Ovary (tissue), 9 donors: ENCODE results near the gene ZNF652. TPM values are rescaled to one million over a fixed set of nuclear protein-coding genes. Genes with fewer than 3 reads are reported as not detected.
A peak's percentile ranks its signal among the peaks of the same experiment; 100 is the strongest.
"Not testable (repeated sequence)": the region's sequence is repeated elsewhere in the genome, so short reads cannot be mapped to it uniquely, and the experiment has no call there.

Experiments
- DNase-seq, 5 donors: peaks; one replicate each; pipeline ENCODE4 v3.0.0-alpha.2; 2019 to 2020
- H3K27ac ChIP-seq, 2 donors: fragments of 200-600 bp; one replicate each; pipeline versions ENCODE4 v1.5.1 to v1.8.0; 2019 to 2022
- H3K27me3 ChIP-seq: fragments of 200-600 bp; one replicate; pipeline ENCODE4 v1.8.0; 2022
- H3K36me3 ChIP-seq: fragments of 200-600 bp; sonication (generic); one replicate; pipeline ENCODE4 v1.5.1; 2019
- H3K4me1 ChIP-seq: one replicate; pipeline ENCODE4 v1.8.1; 2013; ENCODE audit warnings: mild to moderate bottlenecking, moderate library complexity; ENCODE audit not compliant: insufficient read depth
- H3K4me3 ChIP-seq: fragments of 200-600 bp; sonication (generic); one replicate; pipeline ENCODE4 v1.5.1; 2017
- H3K9me3 ChIP-seq, 2 donors: fragments of 200-600 bp in 1 of 2; sonication (generic) in 1 of 2; one replicate each; pipeline versions ENCODE4 v1.5.1 to v1.8.1; 2013 to 2019; ENCODE audit warnings: mild to moderate bottlenecking in 1 of 2, moderate library complexity in 1 of 2
- EP300 ChIP-seq: sonication (generic); formaldehyde crosslinking; IDR thresholded peaks from one replicate; pipeline ENCODE4 v1.6.1; 2017; ENCODE audit warnings: antibody characterized with exemption
- POLR2A ChIP-seq: fragments of 450-650 bp; IDR thresholded peaks from one replicate; pipeline ENCODE4 v1.6.1; 2017; ENCODE audit warnings: antibody characterized with exemption, mild to moderate bottlenecking, moderate library complexity
- WGBS, 3 donors: extraction: QIAGEN DNeasy Blood & Tissue Kit in 1 of 3; methylation state at CpG; one replicate each; pipeline versions ENCODE4 v1.1.5 to v1.1.7; 2013 to 2017; 5-methylcytosine and 5-hydroxymethylcytosine counted together
- intact Hi-C, 4 donors: fragments of 100-400 bp; cut with DNase I; formaldehyde crosslinking; loops; one replicate each; pipeline versions ENCODE4 v1.11.0 to v1.15.1; 2022 to 2023
- polyA plus RNA-seq, 2 donors: library from polyadenylated mRNA; stranded (reverse); fragments of 200-250 nt in 1 of 2; fragments of 350-450 nt in 1 of 2; fragmentation: Illumina TruSeq in 1 of 2; extraction: RNeasy Lipid Tissue Mini Kit (QIAGEN cat#74804) in 1 of 2; gene quantifications; one replicate each; pipeline ENCODE4 v1.2.3, GENCODE V29; 2013 to 2014
- total RNA-seq, 7 donors: library from RNA; depleted of rRNA in 2 of 7; stranded (reverse); fragments of >200 nt in 2 of 7; fragmentation: NEBNext Ultra II Directional in 3 of 7; extraction: Animal tissue kit (Norgen Biotek cat#: 25700) in 3 of 7; gene quantifications; one replicate each; pipeline versions ENCODE4 v1.1.0 to v1.2.4, GENCODE V29; 2016 to 2023
- TF ChIP-seq, protein P1 (sequence below), 3 donors: fragments of 450-650 bp in 2 of 3; fragments of 200-600 bp in 1 of 3; IDR thresholded peaks; one replicate each; pipeline versions ENCODE4 v1.5.1 to v1.8.0; 2016 to 2022; ENCODE audit warnings: antibody characterized with exemption in 3 of 3, mild to moderate bottlenecking in 1 of 3
- donor health status: DM: no; HTN: no; CAD: no; lungs with moderate emphysema.
- donor health status: DM: no; HTN: no; CAD: no.
- donor health status: Bipolar disorder and iron deficiency.
- donor health status: DM: yes; HTN: yes; CAD: no.
- donor health status: DM: no; HTN: no; CAD: no.
- donor health status: DM: yes; HTN: yes; CAD: no.

ZNF652 gene
- total and polyA plus RNA-seq, 9 donors = 17.1 to 60.9 (median 48.8) TPM

DNA sequence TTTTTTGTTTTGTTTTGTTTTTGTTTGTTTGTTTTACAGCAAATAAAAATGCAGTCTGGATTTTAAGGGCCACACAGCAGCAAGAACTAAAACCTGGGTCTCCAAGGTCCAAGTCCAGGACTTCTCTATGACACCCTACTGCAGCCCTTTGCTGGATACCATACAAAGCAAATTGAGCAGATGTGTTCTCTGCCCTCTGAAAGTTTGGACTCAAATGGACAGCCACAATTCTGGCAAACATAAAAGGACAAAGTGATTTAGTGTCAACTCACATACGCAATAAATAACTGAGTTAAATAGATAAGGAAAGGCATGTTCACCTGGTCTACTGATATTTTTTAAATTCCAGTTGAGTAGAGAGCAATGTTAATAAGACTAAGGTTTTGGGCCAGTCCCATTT is 7.7 kb upstream of the ZNF652 start:
- TF ChIP-seq POLR2A = no peak
- TF ChIP-seq, protein P1, sequence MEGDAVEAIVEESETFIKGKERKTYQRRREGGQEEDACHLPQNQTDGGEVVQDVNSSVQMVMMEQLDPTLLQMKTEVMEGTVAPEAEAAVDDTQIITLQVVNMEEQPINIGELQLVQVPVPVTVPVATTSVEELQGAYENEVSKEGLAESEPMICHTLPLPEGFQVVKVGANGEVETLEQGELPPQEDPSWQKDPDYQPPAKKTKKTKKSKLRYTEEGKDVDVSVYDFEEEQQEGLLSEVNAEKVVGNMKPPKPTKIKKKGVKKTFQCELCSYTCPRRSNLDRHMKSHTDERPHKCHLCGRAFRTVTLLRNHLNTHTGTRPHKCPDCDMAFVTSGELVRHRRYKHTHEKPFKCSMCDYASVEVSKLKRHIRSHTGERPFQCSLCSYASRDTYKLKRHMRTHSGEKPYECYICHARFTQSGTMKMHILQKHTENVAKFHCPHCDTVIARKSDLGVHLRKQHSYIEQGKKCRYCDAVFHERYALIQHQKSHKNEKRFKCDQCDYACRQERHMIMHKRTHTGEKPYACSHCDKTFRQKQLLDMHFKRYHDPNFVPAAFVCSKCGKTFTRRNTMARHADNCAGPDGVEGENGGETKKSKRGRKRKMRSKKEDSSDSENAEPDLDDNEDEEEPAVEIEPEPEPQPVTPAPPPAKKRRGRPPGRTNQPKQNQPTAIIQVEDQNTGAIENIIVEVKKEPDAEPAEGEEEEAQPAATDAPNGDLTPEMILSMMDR (IDR thresholded peaks at IDR 0.05) = no peak
- TF ChIP-seq EP300 = no peak
- no peaks in the 10 kb centered on the region for H3K4me1 ChIP-seq
- H3K36me3 ChIP-seq = no peaks in the 10 kb centered on the region
- no peak for DNase-seq
- H3K4me3 ChIP-seq = no peak overlapping the region
- intact Hi-C loops = no loop called here
- H3K9me3 ChIP-seq = no peaks in the 10 kb centered on the region
- H3K27ac ChIP-seq = no peak overlapping the region
- WGBS, 3 donors = 96 to 100% (median 97%) methylated on average over 1 of the region's 1 CpG
- H3K27me3 ChIP-seq = no peaks in the 10 kb centered on the region

- 61 to 86% (median 83%) methylated on average over 1 of the region's 1 CpG for WGBS, 3 donors
- DNase-seq = no peak
- Histone ChIP-seq H3K27me3 (no peaks in the 10 kb centered on the region), H3K36me3 (no peaks in the 10 kb centered on the region), H3K9me3 (no peaks in the 10 kb centered on the region), H3K4me1 (no peaks in the 10 kb centered on the region), H3K27ac (no peak overlapping the region), H3K4me3 (no peak overlapping the region)
- intact Hi-C loops = no loop called here
- TF ChIP-seq, protein P1 (IDR thresholded peaks at IDR 0.05) = no peak
- no peak for TF ChIP-seq POLR2A
- no peak for TF ChIP-seq EP300
Observed at GRCh38 chr17:49369089-49369488, 7.0 kb upstream of the ZNF652 start.

DNA sequence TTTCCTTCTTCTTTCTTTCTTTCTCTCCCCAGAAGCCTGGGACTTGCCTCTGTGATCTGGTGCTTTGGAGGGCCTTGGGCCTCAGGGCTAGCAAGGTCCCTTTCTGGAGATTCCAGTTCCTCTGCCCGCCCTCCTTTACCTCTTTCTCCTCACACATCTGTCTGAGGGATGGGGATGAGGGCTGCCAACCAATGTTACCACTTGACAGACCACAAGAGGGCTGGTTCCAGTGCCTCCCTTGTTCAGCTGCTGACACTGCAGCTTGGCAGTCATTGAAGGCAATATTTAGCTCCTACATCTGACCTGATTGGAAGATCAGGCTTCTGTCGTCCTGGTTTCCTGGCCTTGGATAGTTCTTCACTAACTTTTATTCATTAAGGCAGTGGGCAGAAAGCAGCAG is 3.6 kb upstream of the ZNF652 start:
- Histone ChIP-seq H3K4me3 (no peak overlapping the region), H3K36me3 (no peaks in the 10 kb centered on the region), H3K4me1 (no peaks in the 10 kb centered on the region), H3K9me3 (no peaks in the 10 kb centered on the region), H3K27ac (no peak overlapping the region), H3K27me3 (no peaks in the 10 kb centered on the region)
- intact Hi-C loops = no loop called here
- 37 to 53% (median 40%) methylated on average over 2 of the region's 2 CpGs for WGBS, 3 donors
- no peak for TF ChIP-seq EP300
- TF ChIP-seq, protein P1 (IDR thresholded peaks at IDR 0.05) = no peak
- DNase-seq = no peak

- H3K36me3 ChIP-seq, intact Hi-C loops, H3K27me3 ChIP-seq, H3K9me3 ChIP-seq, H3K4me3 ChIP-seq, H3K27ac ChIP-seq, H3K4me1 ChIP-seq: not testable (repeated sequence)
- 92 to 93% (median 92%) methylated on average over 10 of the region's 10 CpGs for WGBS, 3 donors
- DNase-seq = peak in 1 of 5 donors; percentile 3
Observed at GRCh38 chr17:49365126-49365525, 3.1 kb upstream of the ZNF652 start.

DNA sequence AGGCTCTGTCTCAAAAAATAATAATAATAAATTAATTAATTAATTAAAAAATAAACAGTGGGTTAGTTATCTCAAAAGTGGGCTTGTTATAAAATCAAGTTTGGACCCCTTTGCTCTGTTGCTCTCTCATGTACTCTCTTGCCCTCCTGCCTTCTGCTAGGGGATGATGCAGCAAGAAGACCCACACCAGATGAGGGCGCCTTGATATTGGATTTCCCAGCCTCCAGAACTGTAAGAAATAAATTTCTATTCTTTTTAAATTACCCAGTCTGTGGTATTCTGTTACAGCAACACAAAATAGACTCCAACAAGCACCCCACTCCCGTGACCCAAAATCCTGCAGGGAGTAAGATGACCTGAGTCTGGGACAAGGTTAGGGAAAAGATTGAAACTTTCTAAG is 2.1 kb upstream of the ZNF652 start:
- Histone ChIP-seq H3K9me3 (no peaks in the 10 kb centered on the region), H3K4me3 (no peak overlapping the region), H3K4me1 (peaks cover 3% of the 10 kb centered on the region), H3K27ac (no peak overlapping the region), H3K36me3 (no peaks in the 10 kb centered on the region), H3K27me3 (no peaks in the 10 kb centered on the region)
- TF ChIP-seq, protein P1 (IDR thresholded peaks at IDR 0.05) = no peak
- TF ChIP-seq EP300 (no peak), POLR2A (no peak)
- WGBS, 3 donors = 67 to 95% (median 91%) methylated on average over 2 of the region's 2 CpGs
- intact Hi-C loops = no loop called here
- DNase-seq = no peak
